Esophagus squamous epithelium (tissue), 4 donors: ENCODE data around the gene HUS1.

Source experiments
- CTCF ChIP-seq, 6 experiments: fragments of 450-650 bp in 4 of 6; fragments of 200-600 bp in 2 of 6; sonication (generic) in 2 of 6; IDR thresholded peaks; one replicate each; pipeline ENCODE4 v1.5.1; 2016 to 2019; ENCODE audit warnings: antibody characterized with exemption in 6 of 6, mild to moderate bottlenecking in 4 of 6, moderate library complexity in 4 of 6
- POLR2A ChIP-seq, 4 donors: fragments of 450-650 bp; IDR thresholded peaks; one replicate each; pipeline ENCODE4 v1.6.1; 2017; ENCODE audit warnings: antibody characterized with exemption in 4 of 4, mild to moderate bottlenecking in 4 of 4, moderate library complexity in 3 of 4

GRCh38 chr7:47968847-47969774, 10.3 kb downstream of the HUS1 start:
- TF ChIP-seq CTCF (IDR thresholded peaks at IDR 0.05), result peak; percentile 67 to 83 (median 73)
- TF ChIP-seq POLR2A (IDR thresholded peaks at IDR 0.05), result no peak
